ENCODE measurements around the gene TMPRSS11F.
A peak's percentile ranks its signal among the peaks of the same experiment; 100 is the strongest.

TMPRSS11F gene

GRCh38 chr4:68077301-68077700 lies 52.4 kb downstream of the TMPRSS11F start:
- DNase-seq (ENCODE audit: low spot score) = no peak

- no peak for DNase-seq (ENCODE audit: low spot score)
Measured at GRCh38 chr4:68076194-68076593, 53.5 kb downstream of the TMPRSS11F start.

- no peak for DNase-seq (ENCODE audit: low spot score)
Measured at GRCh38 chr4:68074397-68074796, 55.3 kb downstream of the TMPRSS11F start.

- no peak for DNase-seq (ENCODE audit: low spot score)
Measured at GRCh38 chr4:68070302-68070701, 59.4 kb downstream of the TMPRSS11F start.

GRCh38 chr4:68062501-68062900 lies 67.2 kb downstream of the TMPRSS11F start:
- DNase-seq (ENCODE audit: low spot score) = peak; percentile 79

GRCh38 chr4:68038272-68038671 lies 91.4 kb downstream of the TMPRSS11F start:
- DNase-seq (ENCODE audit: low spot score) = no peak

- DNase-seq (ENCODE audit: low spot score) = no peak
Measured at GRCh38 chr4:68021185-68021584, 108.5 kb downstream of the TMPRSS11F start.

GRCh38 chr4:68011684-68012083 lies 118.0 kb downstream of the TMPRSS11F start:
- no peak for DNase-seq (ENCODE audit: low spot score)
